Spleen (tissue), 7 donors: Measurements from ENCODE around the gene FNDC1.

Source experiments
- CTCF ChIP-seq, 11 experiments: fragments of 200-600 bp in 7 of 11; fragments of 450-650 bp in 4 of 11; sonication (generic) in 4 of 11; IDR thresholded peaks in 8 of 11; conservative IDR thresholded peaks in 3 of 11; 1 replicate in 7 of 11; 2 replicates in 4 of 11; pipeline versions ENCODE4 v1.4.0 to v1.8.0; 2016 to 2021; ENCODE audit warnings: antibody characterized with exemption in 11 of 11, inconsistent platforms in 4 of 11, mild to moderate bottlenecking in 1 of 11
- POLR2AphosphoS5 ChIP-seq, 3 donors: sonication (generic); formaldehyde crosslinking; IDR thresholded peaks; one replicate each; pipeline ENCODE4 v1.5.1; 2017; ENCODE audit warnings: antibody characterized with exemption in 3 of 3
- donor health status: DM: no; HTN: no; CAD: no; lungs with moderate emphysema.
- donor health status: DM: no; HTN: no; CAD: no.
- donor health status: DM: no; HTN: no; CAD: no.

DNA sequence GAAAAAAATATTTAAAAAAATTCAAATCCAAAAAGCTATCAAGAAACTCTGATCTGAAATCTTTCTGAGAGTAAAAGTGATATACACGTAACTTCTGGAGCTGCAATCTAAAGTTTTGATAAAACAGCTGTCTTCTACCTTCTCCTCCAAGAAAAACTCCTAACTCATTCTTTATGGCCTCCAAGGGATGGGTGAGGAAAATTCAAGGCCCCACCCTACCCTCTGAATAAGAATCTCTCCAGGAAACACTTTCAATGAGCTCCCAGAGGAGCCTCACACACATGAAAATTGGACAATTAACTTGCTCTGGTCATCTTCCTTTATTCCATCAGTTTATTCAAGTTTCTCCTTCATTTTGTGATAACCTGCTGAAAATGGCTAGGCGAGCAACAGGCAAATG lies 93.4 kb downstream of the FNDC1 start:
- TF ChIP-seq CTCF (IDR thresholded peaks at IDR 0.05 in 8 of 11, conservative IDR thresholded peaks at IDR 0.05 in 3 of 11) (no peak), POLR2AphosphoS5 (IDR thresholded peaks at IDR 0.05) (no peak)
